Ovary (tissue), 1 donor: ENCODE data around the gene LYPD6.

Experiments used
- EP300 ChIP-seq: sonication (generic); formaldehyde crosslinking; IDR thresholded peaks from one replicate; pipeline ENCODE4 v1.6.1; 2017; ENCODE audit warnings: antibody characterized with exemption
- POLR2A ChIP-seq: fragments of 450-650 bp; IDR thresholded peaks from one replicate; pipeline ENCODE4 v1.6.1; 2017; ENCODE audit warnings: antibody characterized with exemption, mild to moderate bottlenecking, moderate library complexity

DNA sequence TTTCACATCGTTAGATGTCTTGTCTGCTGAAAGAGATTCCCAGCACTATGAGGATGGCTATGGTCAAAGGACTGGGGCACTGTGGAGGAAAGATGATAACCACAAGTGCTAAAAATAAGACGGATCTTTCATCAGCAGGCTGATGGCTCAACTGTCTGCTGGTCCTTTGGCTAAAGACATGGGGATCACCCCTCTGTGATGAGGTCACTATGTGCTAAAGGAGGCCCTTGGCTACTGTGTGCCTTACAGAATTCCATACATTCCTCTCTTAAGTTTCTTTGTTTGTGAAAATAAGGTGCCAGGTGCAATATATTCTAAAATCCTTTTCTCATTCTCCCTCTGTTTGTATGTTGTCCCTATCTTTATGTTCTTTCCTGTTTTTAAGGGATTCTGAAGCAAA lies 39.7 kb upstream of the LYPD6 start:
- TF ChIP-seq EP300, result no peak
- no peak for TF ChIP-seq POLR2A
